NCI-H1105 treated with DMSO at 0.1 percent for 48 hours (cell line): Measurements from ENCODE around the gene HNRNPA3.
"Not testable (repeated sequence)": the region's sequence is repeated elsewhere in the genome, so short reads cannot be mapped to it uniquely, and the experiment has no call there.

Experiments used
- DNase-seq: peaks from one replicate; lab custom pipeline; 2025; lab: John Stamatoyannopoulos, UW

HNRNPA3 gene

GRCh38 chr2:177256026-177256425, 43.4 kb downstream of the HNRNPA3 start:
- no peak for DNase-seq

GRCh38 chr2:177256695-177257094, 44.1 kb downstream of the HNRNPA3 start:
- no peak for DNase-seq

- no peak for DNase-seq
Measured at GRCh38 chr2:177257471-177257870, 44.9 kb downstream of the HNRNPA3 start.

GRCh38 chr2:177258059-177258458, 45.5 kb downstream of the HNRNPA3 start:
- no peak for DNase-seq

- DNase-seq = no peak
Measured at GRCh38 chr2:177260379-177260778, 47.8 kb downstream of the HNRNPA3 start.

- no peak for DNase-seq
Measured at GRCh38 chr2:177261116-177262060, 48.8 kb downstream of the HNRNPA3 start.

- no peak for DNase-seq
Measured at GRCh38 chr2:177262092-177262491, 49.5 kb downstream of the HNRNPA3 start.

GRCh38 chr2:177262958-177263450, 50.4 kb downstream of the HNRNPA3 start:
- no peak for DNase-seq

GRCh38 chr2:177263451-177264208, 51.0 kb downstream of the HNRNPA3 start:
- peak; percentile 91 for DNase-seq

- DNase-seq = no peak
Measured at GRCh38 chr2:177264209-177264692, 51.7 kb downstream of the HNRNPA3 start.

GRCh38 chr2:177264693-177265587, 52.3 kb downstream of the HNRNPA3 start, which contains the start of gene NFE2L2:
TSS of gene NFE2L2 (minus strand) at chr2:177264727. CDS start at chr2:177264576, 151 bp downstream.
- DNase-seq = peak; percentile 72

- no peak for DNase-seq
Measured at GRCh38 chr2:177265824-177266817, 53.5 kb downstream of the HNRNPA3 start.

GRCh38 chr2:177266955-177267354, 54.4 kb downstream of the HNRNPA3 start:
- not testable (repeated sequence) for DNase-seq

- no peak for DNase-seq
Measured at GRCh38 chr2:177268187-177268871, 55.7 kb downstream of the HNRNPA3 start.

GRCh38 chr2:177268901-177269300, 56.3 kb downstream of the HNRNPA3 start:
- no peak for DNase-seq

GRCh38 chr2:177270531-177270930, 57.9 kb downstream of the HNRNPA3 start:
- no peak for DNase-seq

- no peak for DNase-seq
Measured at GRCh38 chr2:177271981-177272666, 59.5 kb downstream of the HNRNPA3 start.

GRCh38 chr2:177272765-177273164, 60.2 kb downstream of the HNRNPA3 start:
- DNase-seq = no peak

- no peak for DNase-seq
Measured at GRCh38 chr2:177273408-177273807, 60.8 kb downstream of the HNRNPA3 start.
